HG03280 (cell line): Measurements from ENCODE around the gene CCDC28B.

Source experiments
- ATAC-seq: cut with Tn5 transposase; IDR thresholded peaks from one replicate; pipeline ENCODE4 v1.9.1; 2021; ENCODE audit warnings: mild to moderate bottlenecking, moderate library complexity; ENCODE audit not compliant: unreplicated experiment

CCDC28B gene

DNA sequence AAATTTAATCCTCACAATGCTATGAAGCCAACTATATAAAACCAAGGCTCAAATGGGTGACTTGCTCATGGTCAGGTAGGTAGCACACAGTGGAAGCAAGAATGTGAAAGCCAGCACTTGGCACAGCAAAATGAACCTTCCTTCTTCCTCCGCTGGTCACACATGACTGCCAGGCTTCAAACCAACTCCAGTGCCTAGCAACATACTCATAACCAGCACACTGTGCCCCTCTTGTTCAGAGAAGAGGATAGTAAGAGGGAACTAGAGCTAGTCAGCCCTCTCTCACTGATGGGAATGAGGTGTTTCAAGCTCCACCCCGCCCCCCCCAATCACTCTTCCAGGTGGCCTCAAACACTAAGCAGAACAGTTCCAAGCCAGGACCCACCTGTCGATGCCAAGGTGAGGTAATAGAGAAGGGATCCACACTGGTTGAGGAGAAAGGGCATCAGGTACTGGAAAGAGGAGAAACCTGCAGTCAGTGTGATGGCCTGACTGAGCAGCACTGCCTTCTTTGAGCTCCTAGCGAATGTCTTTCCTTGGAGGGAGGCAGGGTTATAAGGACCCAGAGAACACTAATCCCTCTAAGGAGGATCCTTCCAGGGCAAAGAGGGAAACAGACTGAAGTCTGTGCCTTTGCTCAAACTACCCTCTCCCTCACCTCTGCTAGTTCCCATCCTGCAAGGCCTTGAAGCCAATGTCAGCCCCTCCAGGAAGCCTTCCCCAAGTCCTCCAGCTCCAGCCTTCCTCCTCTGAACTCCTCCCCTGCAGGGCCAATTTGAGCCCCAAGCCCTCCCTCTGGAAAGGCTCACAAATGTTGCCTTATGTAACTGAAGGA is 20.6 kb downstream of the CCDC28B start:
- no peak for ATAC-seq

DNA sequence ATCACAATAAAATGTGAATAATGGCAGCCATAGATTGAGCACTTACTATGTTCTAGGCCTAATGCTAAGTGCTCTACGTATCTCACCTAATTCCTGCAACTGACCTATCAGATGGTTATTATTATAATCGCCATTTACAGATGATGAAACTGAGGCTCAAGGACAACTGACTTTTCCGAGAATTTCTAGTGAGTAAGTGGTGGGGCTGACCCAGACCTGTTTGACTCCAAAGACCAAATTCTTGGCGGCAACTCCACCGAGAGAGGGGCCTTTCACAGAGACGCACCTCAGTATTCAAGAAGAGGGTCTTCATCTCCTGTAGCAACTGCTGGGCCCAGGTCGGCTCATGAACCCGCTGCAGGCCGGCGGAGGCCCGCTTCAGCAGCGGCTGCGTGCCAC is 21.2 kb downstream of the CCDC28B start:
- no peak for ATAC-seq

DNA sequence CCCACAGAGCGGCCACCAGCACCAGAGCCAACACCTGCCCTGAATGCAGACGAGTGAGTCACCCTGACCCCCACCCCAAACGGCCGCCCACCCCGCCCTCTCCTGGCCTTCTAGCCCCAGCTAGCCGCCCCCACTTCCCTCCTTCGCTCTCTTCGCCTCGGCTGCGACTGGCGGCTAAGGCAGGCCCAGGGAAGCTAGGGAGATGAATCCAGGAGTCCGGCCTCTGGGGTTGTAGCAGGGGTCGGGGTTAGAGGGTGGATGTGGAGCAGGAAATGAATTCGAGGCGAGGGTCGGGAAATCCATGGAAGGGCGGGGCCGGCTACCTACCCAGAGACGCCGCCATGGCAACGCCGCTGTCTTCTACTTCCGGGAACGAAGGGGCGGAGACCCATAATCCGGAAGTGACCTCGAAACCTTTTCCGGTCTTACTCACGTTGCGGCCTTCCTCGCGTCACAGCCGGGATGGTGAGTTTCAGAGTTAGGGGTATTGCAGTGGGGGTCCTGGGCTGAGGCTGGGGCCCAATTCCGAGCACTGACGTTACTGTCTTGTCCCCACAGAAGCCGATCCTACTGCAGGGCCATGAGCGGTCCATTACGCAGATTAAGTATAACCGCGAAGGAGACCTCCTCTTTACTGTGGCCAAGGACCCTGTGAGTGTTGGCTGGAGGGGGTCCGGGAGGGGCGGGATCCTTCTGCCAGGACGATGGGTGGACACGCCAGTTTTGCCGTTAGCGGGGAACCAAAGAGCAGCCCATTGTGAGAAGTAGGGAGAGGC is 21.8 kb downstream of the CCDC28B start, which contains the start of the genes EIF3I and TMEM234:
Gene EIF3I, plus strand, starts transcription at position 428 of the 776 bp plus-strand sequence. Its CDS starts 35 bp downstream, at position 463.
Gene TMEM234, minus strand, starts transcription at position 374 of the 776 bp plus-strand sequence. Its CDS starts 31 bp downstream, at position 343.
- ATAC-seq = peak; percentile 96

DNA sequence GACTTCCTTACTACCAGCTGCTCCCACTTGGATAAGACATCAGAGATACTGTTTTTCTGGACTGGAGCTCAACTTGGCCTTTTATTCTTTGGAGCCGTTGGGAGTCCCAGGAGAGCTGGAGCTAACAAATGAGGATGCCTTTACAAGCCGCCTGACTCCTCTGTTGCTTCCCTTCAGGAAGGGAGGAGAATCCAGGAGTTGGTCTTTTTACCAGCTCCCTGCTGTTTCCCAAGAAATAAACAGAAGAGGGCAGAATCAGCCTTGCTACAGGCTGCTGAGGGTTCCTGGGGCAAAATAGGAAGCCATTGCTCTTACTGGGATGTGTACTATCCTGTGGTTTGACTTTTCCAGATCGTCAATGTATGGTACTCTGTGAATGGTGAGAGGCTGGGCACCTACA is 23.3 kb downstream of the CCDC28B start:
- no peak for ATAC-seq

DNA sequence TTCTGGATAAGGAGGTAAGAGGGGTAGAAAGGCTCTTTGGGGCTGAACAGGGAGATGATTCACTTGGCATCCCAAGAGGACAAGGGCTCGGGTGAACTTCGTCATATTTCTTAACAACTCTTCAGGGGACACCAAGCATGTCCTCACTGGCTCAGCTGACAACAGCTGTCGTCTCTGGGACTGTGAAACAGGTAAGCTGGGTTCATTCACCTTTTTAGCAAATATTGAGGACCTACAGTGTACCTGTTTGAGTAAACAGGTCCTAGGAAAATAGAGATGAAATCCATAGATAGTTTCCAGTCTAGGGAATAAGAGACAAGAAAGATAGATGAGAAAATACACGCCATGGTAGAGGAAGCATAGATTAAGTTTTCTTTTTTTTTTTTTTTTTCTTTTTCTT is 23.9 kb downstream of the CCDC28B start:
- no peak for ATAC-seq

DNA sequence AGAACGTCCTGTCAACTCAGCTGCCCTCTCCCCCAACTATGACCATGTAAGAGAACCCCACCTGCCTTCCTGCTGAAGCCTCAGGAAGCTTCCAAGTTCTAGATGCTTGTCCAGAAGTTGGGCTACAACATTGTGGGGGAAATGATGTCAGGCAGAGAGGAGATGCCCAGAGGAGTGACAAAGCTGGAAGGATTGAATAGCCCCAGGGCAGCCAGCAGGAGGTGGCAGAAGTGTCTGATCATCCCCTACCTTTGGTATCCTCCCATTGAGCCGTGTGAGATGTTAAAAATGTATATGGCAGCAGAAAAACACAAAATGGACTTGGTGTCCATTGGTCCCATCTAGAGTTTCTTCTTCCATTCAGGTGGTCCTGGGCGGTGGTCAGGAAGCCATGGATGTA is 28.4 kb downstream of the CCDC28B start:
- no peak for ATAC-seq

DNA sequence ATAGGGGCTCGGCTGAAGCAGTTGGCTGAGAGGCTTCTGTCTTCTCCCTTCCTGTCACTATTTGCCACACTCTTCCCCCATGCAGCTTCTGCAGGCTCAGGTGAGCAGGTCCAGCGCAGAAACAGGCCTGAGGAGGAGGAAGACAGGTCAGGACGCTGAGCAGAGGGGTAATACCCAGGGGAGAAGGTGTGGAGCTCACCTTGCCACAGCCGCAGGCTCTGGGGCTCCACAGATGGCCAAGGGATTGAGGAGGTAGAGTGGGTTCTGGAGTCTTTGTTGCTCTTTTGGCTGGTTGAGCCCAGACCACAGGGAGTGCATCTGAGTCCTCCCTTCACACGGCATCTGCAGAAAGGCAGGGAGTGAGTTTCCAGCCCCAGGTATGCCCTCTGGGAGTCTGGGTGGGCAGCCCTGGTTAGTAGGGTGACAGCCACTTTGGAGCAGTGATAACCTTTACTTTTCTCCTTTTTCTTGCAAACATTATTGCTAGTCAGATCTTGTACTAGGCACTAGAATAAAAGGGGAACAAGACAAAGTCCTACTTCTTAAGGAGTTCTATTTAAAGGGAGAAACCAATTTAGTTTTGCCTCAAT is 31.5 kb downstream of the CCDC28B start:
- no peak for ATAC-seq

DNA sequence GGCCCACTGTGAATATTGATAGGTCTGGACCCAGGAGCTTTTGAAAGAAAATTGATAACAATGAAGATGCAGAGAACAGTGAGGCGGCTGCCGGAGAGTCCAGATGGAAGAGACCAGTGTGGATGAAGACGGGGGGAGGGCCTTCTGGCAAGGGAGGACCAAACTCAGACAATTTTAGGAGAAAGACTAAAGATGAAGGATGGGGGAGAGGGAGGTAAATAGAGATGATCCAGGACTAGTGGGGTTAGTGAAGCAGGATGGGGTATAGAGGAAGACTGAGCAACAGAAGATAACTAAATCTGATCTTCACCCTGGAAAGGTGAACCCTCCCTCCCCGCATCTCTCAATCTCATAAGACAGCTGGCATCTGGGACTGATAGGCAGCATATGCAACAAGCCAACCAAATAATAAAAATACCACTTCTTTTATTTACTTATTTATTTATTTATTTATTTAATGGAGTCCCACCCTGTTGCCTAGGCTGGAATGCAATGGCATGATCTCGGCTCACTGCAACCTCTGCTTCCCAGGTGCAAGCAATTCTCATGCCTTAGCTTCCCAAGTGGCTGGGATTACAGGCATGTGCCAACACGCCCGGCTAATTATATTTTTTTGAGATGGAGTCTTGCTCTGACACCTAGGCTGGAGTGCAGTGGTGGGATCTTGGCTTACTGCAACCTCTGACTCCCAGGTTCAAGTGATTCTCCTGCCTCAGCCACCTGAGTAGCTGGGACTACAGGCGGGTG is 32.3 kb downstream of the CCDC28B start:
- no peak for ATAC-seq

DNA sequence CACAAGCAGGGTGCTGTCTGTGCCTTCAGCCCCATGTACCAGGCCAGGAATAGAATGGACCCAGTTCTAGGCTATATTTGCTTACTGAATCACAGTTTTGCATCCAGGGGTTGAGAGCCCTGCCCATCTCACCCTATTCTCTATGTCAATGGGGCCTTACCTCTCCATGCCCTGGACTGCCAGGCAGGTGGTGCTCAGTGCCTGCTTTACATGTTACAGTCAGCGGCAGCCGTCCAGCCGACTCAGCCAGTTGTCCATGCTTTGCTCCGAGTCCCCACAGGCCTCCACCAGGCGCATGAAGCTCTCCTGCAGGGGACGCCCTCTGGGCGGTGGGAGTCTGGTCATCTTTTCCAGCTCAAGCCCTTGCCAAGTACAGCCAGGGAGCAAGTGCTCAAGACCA is 34.4 kb downstream of the CCDC28B start:
- ATAC-seq = no peak

DNA sequence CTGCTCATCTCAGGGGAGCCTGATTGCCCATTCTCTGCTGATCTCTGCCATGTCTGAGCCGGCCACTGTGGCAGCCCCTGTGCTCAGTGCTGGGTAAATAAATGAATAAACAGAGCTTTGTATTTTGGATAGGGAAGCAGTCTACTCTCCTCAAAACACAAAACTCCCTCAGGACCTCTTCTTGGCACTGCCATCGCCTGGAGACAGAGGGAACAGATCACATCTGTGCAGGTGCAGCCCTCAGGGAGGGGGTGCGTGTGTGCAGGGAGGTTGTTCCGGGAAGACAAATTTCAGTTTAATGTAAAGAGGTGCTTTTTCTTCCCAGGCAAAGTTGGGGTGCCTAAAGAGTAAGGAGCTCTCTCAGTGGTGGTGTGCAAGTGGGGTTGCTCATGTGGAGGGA is 38.9 kb downstream of the CCDC28B start:
- no peak for ATAC-seq

DNA sequence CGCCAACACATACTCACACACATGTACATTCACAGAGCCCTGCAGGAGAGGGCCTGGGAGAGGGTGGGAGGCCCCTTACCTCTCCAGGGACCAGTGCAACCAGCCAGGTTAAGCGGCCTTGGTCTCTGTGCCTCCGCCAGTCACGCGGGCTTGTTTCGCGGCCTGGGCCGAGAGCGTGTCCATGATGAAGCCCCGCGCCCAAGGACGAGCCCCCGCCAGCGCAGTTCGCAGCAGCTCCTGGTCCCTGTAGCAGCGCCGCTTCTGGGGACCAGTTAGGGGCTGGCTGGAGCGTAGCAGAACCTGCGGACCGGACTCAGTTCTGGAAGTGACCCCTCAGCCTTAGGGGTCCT is 39.4 kb downstream of the CCDC28B start:
- ATAC-seq = no peak

DNA sequence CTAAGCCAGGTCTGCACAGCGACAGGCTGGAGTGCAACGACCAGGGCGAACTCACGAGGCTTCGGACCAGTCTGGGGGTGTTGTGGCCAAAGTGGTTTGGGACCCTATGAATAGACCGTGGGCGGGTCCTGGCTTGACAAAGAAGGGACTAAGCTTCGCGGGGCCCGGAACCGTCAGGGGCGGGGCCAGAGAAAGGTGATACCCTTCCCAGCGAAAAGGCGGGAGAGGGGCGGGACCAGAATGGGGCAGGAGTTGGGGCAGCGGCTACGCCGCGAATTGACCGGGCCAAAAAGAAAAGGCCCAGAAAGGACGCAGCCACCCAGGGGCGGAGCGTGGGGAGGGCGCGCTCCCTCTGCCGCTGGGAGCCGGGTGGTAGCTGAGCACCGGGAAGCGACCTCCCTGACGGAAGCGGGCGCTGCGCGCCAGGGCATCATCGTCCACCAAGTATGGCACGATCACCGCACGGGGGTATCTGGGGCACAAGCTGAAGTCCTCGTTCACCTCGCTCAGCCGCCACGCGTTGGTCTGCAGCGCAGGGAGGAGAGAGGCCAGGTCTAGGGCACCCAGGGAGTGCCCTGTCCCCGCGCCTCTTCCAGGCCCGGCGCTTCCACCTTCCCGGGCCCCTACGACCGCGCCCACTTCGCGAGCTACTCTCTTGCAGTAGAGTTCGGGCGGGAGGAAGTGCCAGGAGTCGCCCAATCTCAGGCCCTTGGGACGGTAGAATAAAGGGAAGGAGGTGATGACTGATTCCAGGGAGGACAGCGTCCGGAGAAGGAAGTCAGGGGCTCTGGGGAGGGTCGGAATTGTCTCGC is 40.0 kb downstream of the CCDC28B start:
- ATAC-seq = no peak

DNA sequence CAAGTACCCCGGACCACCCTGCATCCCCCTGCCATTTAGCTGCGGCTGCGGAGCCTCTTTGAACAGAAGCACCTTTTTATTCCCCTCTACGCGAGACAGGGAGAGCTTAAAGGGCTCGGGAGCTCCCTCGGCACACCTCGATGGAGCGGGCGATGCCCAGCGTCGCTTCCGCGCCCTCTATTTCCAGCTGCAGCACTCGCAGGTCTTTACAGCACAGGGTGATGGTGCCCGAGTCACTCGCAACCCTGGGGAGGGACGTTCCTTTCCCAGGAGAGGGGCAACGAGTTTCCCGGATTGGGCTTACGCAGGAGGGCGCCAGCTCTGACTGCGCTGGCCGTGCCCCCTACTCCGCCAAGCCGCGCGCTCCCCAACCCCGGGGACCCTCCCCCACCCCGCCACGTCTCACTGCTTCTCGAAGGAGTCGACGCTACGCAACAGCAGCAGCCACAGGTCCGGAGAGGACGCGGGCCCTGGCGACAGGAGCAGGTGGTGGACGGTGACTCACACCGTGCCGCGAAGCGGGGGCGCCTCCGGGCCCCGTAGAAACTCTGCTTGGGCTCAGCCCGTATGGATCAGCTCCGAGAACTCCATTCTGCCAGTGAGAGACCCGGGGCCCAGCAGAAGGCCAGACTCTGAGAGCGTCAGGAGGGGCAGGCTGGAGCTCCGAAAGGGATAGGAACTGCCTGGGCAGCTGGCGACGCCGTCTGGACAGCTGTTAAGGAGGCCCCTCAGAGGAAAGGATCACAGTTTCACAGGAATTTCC is 40.8 kb downstream of the CCDC28B start:
- no peak for ATAC-seq

DNA sequence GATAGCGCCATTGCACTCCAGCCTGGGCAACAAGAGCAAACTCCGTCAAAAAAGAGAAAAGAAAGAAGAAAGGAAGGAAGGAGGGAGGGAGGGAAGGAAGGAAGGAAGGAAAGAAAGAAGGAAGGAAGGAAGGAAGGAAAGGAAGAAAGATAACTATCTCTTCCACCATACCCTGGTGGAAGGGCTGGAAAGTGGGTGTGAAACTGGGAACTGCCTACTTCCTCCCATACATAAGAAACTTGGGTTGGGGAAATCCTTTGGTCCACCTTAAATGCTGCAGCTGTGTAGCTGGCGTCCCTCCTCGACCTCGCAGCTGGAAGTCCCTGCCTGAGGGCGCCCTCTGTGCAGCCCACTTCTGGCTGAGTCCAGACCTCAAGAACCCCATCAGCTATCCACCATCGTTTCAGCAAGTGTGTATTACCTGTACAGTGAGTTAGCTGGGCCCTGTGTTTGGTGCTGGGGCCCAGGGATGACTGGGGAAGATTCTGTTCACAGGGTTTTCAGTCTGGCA is 42.0 kb downstream of the CCDC28B start:
- ATAC-seq = no peak

DNA sequence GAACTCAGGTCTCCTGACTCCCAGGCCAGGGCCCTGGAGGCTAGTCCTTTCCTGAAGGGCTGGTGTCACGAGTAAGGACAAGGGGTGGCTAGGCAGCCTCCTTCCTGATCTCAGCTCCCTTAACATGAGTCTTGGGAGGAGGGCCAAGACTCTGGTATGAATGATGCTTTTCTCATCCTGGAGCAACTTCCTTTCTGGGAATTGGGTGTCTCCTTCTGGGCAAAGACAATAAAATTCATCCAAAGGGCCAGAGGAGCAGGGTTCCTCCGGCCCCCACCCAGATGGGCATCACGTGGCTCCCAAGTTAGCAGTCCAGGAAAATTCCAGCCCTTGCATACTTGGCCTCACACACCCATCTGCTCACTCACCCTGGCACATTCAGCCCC is 46.5 kb downstream of the CCDC28B start, which contains the start of gene FAM167B:
Gene FAM167B, plus strand, starts transcription at position 335 of the 386 bp plus-strand sequence. CDS start 200 bp downstream, outside the sequence.
- no peak for ATAC-seq

DNA sequence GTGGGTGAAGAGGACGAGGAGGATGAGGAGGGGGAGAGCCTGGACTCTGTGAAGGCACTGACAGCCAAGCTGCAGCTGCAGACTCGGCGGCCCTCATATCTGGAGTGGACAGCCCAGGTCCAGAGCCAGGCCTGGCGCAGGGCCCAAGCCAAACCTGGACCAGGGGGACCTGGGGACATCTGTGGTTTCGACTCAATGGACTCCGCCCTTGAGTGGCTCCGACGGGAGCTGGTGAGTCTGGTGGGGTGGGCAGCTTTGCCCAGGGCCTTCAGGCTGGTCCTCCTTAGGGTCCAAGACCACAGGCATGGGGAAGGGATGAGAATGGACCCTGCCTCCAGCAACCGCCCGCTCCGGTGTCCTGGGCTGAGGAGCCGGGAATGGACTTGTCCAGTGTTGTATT is 47.1 kb downstream of the CCDC28B start:
- no peak for ATAC-seq

DNA sequence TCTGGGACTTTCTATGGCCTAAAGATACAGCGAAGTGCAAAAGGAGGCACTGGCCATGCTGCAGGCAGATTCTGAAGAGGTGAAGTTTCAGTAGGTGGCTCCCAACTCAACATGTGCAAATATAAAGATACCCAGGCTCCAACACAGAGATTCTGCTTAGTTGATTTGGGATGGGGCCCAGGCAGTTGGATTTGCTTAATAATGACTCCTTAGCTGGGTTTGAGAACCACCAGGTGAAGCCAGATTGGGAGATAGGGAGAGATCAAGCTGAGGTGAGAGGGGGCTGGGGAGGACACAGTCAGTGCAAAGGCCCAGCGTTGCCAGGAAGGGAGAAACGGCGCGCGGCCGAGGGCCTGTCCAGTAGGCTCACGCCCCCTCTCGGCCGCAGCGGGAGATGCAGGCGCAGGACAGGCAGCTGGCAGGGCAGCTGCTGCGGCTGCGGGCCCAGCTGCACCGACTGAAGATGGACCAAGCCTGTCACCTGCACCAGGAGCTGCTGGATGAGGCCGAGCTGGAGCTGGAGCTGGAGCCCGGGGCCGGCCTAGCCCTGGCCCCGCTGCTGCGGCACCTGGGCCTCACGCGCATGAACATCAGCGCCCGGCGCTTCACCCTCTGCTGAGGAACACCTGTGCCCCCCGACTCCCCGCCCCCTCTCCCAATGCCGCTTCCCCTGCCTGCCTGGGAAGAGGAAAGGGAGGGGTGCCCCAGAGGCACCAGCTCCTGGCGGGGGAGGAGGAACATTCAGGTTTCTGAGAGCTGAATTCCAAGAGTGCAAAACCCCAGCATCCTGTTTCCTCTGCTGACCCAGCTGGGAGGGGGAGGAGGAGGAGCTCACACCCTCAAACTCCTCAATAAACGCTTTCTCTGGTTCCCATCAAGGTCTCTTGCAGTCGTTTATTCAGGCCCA is 47.8 kb downstream of the CCDC28B start:
- ATAC-seq = no peak
